Stimulated activated CD4-positive, alpha-beta T cell treated with anti-CD3 and anti-CD28 coated beads, Interleukin-12 subunit alpha, Interleukin-12 subunit beta, amount 100 ng/mL, for 4 hours (primary cell): ENCODE results near the gene FOSB.

Experiments used
- DNase-seq: peaks from one replicate; pipeline ENCODE4 v3.0.0-alpha.2; 2020

The FOSB gene

DNA sequence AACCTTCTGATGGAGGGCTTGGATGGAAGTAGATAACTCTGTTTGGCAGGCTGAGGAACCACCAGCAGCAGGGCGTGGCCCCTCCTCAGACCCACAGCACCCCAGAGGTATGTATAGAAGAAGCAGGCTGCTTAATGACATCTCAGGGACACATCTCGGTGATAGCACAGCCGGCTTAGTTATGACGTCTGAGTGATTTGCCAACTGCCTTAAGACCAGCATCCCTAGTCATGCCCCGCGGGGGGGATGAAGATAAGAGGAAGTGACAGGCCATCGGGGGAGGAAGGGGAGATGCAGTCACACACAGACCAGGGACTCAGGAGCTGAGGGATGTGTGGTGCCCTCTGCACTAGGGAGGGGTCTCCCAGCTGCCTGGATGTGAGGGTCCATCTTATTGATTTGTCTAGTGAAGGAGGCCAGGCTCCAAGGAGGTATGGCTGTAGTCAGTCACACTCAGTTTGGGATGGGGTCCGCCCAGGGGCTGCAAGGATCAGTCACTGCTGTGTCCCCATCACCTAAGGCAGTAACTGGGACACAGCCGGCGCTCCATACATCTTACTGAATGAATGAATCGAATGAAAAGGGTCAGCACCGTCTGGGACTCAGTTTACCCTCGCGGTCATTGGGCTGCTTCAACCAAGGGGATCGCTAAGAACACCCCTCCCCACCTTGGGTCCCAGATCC lies 24.9 kb upstream of the FOSB start:
- DNase-seq = no peak

DNA sequence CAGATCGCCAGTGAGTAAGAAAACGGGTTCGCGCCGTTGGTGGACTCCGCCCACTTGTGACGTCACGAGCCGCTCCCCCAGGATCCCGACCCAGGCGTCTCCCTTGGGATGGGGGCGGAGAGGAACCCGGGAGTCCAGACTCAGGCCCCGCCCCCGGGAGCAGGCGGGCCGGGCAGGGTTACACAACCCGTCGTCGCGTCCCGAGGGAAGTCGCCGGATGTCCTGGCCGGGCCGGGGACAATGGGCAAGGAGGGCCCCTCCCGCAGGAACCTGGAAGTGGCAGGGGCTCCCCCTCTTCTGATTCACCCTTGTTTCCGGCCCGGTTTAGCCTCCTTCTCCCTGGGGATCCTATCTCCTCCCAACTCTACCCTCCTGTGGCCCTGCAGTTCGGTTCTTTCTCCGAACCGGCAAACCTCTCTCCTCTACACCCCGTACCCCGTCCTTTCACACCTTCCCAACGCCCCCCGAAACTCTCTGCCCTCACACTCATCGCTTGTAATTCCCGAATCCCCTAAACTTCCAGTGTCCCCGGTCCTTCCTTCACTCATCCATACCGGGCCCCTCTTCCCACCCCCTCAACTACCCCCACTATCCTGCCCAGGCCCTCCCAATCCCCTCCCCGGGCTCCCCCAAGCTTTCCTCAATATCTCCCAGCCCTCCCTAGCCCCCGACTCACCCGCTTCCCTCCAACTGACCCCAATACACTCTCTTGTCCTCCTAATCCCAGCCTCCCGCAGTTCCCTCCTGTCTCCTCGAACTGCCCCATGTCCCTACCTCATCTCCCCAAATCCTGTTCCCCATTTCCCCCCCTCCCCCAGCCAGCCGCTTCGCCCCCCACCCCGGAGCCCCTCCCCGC lies 24.1 kb upstream of the FOSB start:
- DNase-seq = peak; percentile 38

DNA sequence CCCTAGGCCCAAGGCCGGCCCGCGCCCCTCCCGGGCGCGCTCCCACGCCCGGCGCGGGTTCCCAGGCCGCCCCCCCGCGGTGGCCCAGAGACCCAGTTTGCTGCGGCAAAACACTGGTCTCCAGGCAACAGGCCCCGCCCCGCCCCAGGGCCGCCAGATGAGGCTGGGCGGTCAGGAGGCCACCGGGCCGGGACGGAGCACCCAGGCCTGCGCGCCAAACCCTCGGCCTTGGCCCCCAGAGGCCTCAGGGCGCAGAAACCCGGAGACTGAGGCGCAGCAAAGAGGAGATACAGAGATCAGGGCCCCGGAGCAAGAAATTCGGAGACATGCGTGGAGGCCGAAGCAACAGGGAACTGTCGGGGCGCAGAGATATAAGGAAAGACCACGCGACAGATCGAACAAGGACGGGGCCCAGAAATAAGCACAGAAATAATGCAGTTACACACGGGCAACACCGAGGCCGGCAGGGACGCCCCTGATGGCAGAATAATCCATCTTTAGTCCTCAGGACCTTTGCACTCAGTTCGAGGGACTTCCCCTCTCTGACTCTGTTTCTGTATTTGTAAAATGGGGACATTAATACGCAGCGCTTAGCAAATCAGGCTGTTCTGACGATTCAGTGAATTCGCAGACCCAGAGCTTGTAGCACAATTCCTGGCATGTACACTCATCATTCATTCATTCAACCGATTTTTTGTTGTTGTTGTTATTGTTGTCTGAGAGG lies 23.3 kb upstream of the FOSB start:
- DNase-seq = peak; percentile 70

DNA sequence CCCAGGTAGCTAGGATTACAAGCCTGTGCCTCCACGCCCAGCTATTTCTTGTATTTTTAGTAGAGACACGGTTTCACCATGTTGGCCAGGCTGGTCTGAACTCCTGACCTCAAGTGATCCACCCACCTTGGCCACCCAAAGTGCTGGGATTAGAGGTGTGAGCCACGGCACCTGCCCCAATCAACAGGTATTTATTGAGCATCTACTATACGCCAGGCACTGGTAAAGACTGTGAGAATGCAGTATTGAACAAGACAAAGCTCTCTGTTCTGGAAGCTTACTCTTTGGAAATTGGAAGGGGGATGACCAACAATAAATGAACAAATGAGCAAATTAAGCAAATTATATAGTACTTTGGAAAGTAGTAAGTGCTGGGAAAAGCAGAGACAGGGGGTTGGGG lies 22.7 kb upstream of the FOSB start:
- DNase-seq = no peak

DNA sequence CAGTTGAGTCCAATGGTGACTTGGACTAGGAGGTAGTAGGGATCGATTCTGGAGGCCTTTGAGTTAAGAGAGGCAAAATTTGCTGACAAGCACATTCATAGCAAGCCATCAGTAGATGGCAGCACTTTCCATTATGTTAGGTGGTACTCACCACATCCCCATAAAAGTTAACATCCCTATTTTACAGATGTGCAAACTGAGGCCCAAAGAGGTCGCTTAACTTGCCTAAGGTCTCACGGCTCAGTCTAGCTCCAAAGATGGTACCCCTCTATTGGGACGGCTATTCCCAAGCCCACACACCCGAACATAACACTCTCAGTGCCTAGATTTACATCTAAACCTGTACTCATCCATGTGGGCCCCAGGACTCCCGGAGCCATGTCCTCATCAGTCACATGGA lies 21.5 kb upstream of the FOSB start:
- no peak for DNase-seq

DNA sequence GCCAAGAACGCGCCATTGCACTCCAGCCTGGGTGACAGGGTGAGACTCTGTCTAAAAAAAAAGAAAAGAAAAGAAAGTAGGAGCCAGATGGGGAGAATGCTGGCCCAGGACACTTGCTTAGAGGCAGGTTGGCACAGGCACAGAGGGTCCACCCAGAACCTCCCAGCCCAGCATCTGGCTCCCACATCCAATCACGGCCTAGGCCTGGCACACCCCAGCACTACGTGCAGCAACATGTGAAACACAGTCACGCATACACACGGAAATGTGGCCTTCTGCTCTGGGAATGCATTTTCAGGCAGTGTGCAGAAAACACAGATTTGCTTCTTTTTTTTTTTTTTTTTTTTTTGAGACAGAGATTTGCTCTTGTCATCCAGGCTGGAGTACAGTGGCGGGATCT lies 20.9 kb upstream of the FOSB start:
- DNase-seq = no peak

DNA sequence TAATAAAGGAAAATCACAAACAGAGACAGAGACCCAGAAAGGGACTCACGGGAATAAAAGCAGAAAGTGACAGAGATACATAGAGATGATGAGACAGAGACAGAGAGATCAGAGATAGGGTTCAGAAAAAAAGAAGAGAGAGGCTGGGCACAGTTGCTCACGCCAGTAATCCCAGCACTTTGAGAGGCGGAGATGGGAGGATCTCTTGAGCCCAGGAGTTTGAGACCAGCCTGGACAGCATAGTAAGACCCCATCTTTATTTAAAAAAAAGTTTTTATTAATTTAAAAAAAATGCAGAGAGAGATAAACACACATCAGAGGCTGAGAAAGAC lies 19.4 kb upstream of the FOSB start:
- no peak for DNase-seq

DNA sequence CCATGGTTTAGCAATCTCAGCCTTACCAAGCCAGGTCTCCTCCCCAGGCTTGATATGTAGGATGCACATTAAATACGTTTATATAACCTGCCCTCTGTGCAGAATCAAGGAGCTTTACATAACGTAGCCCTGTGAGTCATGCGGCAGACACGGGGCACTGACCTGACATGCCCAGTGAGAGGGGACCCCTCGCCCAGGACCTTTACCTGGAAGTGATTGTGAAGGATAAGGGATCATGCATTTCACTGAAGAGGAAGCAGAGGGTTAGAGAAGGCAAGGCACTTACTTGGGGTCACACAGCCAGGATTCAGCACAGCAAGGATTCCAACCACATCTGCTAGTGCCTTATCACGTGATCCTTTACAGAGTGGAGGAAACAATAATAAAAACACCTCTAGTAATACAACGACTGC lies 18.9 kb upstream of the FOSB start:
- no peak for DNase-seq

DNA sequence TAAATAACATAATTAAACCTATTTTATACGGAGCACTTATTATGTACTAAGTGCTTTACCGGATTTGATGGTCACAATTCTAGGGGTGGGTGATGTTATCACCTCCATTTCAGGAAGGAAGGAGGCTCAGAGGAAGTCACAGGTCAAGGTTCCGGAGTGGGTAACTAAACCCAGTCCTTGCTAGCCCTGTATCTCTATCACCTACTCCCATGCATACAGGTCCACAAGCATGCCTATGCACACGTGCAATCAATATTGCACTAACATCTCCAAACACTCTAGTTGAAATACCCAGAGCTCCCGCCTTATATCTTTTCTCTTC lies 17.8 kb upstream of the FOSB start:
- DNase-seq = no peak

DNA sequence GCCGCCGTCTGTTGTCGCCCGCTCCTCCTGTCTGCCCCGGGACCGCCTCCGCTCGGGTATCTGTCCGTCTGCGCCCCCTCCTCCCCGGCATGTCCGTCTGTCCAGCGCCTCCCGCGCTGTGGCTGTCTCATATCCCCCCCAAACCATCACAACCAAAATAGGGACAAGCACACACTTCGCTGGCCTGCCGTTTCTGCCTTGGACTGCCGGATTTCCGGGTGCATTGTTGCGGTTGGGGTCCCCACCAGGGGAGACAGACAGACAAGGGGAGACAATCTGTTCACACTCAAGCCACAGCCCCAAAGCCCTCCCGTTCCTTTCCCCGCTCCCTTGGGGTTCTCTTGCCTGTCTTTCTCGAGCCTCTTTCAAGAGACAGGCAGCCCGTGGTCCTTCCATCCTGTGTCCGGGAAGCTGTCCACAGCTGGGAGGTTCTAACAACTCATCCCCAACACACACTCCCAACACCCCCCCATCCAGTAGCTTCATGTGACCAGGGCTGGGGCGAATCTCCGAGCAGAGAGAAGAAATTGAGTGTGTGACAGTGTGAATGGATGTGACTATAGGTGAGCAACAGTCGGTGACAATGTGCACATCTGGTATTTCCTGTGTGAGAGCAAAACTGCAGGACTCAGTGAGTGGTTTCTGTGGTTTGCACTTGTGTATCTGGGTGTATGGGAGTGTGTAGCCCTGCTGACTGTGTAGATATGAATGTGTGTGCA lies 16.5 kb upstream of the FOSB start:
- no peak for DNase-seq

DNA sequence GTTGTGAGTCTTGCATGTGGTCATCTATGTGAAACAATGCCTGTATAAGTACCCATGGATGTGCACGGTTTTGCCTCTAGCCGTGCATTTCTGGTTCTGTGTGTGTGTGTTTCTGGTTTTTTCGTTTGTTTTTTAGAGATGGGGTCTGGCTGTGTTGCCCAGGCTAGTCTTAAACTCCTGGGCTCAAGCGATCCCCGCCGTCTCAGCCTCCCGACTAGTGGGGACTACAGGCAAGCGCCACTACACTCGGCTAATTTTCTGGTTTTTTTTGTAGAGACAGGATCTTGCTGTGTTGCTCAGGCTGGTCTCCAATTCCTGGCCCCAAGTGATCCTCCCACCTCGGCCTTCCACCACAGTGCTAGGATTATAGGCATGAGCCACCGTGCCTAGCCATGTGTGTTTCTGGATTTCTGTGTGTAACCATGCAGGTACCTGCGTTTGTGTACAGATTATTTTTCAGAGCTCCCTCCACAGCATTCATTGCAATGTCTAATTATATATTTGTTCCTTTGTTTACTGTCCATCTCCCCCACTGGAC lies 15.9 kb upstream of the FOSB start:
- no peak for DNase-seq

DNA sequence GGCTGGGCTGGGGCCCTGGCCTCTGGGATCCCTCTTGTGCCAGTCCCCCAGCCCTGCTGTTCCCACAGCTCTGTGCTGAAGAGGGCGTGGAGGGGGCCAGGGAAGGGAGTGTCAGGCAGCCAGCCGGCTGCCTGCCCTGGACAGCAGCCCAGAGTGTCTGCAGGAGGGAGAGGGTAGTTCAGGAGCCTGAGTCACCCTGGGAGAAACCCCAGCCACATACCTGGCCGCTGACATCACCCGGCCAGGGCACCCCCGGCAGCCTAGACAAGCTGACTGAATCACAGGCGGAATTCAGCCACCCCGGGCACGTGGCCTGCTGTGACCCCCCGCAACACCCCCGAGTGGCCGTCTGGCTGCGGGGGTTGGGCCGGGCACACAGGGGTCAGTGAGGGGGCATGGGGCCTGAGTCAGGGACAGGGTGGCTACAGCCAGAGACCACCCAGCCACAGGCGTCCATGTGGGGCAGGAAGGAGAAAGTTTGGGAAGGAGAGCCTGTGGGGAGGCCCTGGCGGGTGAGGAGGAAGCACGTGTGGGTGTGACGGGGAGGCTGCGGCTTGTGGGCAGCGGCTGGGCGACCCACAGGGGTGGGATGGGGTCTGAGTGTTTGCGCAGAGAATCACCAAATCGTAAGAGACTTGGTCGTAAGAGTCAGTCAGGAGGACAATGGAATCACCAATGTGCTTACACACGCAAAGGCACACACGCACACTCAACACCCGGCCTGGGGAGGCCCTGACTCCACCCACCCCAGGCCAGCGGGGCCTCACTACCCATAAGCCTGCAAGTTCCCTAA lies 11.9 kb upstream of the FOSB start:
- DNase-seq = peak; percentile 32

DNA sequence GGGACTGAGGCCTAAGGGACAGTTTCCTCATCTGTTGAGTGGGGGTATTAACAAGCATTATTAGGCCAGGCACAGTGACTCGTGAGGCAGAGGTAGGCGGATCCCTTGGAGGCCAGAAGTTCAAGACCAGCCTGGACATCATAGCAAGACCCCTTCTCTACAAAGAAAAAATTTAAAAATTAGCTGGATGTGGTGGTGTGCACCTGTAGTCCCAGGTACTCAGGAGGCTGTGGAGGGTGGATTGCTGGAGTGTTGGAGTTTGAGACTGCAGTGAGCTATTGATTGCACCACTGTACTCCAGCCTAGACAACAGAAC lies 11.3 kb upstream of the FOSB start:
- DNase-seq = no peak

DNA sequence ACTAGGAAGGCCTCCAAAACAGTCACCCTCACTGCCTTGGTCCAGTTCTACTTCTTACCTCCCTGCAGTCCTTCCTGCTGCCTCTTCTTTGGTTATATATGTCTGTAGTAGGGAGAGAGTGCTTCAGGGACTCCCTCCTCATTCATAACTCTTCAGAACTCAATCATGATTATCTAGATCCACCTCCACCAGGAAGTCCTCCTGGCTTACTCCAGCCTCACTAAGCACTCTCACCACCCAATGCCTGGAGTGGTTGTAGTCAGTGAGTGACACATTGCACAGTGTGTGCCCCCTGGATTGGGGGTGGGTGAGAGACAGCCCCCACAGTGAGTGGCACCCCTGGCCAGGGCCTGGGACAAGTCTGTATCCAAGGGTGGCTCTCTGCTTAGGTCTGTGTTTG lies 10.0 kb upstream of the FOSB start:
- no peak for DNase-seq

DNA sequence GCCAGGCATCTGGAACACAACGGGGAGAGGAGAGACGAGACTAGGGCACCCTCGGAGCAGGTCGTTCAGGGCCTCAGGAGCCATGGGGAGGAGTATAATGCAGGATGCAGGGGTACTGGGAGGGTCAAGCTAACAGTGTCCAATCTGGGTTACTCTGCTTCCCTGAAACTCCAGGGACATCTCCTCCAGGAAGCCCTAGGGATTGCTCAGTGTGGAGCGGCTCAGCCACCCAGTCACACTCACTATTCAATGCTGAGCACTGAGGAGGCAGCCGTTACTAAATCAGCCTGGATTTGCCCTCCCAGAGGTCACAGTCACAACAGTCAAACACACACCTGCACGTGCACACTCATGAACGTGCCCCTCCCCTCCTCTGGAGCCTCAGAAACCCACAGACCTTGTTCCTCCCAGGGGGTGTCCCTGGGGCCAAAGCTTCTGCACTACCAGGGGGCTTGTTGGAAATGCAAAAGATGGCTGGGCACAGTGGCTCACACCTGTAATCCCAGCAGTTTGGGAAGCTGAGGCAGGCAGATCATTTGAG lies 6.9 kb upstream of the FOSB start:
- no peak for DNase-seq

DNA sequence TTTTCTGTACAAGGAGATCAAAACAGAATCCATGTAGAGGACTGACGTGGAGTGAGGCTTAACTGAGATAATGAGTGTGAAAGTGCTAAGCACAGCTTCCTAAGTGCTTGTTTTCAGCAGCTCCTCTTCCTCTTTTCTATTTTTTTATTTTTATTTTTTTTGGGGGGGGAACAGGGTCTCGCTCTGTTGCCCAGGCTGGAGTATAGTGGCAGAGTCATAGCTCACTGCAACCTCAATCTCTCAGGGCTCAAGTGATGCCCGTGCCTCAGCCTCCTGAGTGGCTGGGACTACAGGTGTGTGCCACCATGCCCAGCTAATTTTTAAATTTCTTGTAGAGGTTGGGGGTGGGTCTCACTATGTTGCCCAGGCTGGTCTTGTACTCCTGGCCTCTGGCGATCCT lies 5.6 kb upstream of the FOSB start:
- no peak for DNase-seq

DNA sequence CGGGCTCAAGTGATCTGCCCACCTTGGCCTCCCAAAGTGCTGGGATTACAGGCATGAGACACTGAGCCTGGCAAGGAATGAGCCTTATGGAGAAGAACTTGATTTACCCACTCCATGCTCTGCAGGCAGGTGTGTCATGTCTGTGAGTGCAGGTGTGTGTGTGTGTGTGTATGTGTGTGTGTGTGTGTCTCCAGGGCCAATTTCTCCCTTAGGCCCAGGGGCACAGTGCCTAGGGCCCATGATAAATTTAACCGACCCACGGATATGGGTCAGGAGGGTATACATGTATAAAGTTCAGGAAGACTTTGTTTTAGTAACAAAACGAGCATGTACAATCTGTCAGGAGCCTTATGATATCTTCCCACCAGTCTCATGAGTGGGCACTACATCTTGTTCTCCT lies 4.6 kb upstream of the FOSB start:
- DNase-seq = no peak

DNA sequence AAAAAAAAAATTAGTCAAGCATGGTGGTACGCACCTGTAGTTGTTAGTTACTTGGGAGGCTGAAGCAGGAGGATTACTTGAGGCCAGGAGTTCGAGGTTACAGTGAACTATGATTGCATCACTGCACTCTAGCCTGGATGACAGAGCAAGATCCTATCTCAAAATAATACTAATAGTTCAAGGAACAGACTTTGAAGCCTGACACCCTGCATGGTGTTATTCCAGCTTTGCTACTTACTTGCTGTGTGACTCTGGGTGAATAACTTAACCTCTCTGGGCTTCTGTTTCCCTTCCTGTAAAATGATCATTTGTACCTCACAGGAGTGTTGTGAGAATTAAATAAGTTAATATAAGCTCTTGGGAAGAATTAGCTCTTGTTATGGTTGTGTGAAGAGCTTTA lies 3.5 kb upstream of the FOSB start:
- no peak for DNase-seq

DNA sequence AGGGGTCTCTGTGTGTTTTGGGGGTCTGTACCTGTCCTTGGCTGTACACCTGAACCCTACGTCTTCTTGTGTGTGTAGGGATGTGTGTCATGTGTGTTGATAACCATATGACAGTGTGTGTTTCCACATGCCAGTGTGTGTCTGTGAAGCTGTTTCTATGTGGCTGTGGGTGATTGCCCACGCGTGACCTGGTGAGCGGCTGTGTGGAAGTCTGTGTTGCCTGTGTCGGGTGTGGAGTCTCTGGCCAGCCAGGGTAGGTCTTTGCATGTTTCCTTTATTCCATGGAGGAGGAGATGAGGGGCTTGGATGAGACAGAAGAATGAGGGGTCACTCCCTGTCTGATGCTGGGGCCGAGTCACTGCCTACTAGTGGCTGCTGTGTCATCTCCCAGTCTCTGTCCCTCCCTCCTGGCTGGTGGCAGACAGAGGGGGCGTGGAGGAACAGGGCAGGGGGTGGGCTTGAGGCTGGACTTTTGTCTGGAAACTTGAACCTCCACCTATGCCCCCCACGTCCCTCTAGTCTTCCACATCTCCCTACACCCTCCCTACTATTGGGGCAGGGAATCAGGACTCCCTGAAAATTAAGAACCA lies 2.8 kb upstream of the FOSB start:
- no peak for DNase-seq

DNA sequence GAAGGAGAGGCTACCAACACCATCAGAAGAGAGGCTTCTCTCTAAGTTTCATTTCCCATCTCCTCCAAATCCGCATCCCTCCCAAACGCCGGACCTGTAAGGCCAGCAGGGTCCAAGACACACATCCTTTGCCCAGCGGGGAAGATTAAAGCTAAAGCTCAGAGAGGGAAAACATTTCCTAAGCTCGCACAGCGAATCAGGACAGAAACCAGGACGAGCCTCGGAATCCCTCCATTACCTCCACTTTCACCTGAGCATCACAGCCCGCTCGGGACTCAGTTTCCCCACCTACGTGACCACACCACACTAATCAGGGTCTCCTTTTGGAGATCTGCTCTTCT lies 711 bp upstream of the FOSB start:
- DNase-seq = no peak

DNA sequence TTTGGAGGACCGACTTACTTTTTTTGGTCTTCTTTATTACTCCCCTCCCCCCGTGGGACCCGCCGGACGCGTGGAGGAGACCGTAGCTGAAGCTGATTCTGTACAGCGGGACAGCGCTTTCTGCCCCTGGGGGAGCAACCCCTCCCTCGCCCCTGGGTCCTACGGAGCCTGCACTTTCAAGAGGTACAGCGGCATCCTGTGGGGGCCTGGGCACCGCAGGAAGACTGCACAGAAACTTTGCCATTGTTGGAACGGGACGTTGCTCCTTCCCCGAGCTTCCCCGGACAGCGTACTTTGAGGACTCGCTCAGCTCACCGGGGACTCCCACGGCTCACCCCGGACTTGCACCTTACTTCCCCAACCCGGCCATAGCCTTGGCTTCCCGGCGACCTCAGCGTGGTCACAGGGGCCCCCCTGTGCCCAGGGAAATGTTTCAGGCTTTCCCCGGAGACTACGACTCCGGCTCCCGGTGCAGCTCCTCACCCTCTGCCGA lies 409 bp downstream of the FOSB start:
- DNase-seq = peak; percentile 23

DNA sequence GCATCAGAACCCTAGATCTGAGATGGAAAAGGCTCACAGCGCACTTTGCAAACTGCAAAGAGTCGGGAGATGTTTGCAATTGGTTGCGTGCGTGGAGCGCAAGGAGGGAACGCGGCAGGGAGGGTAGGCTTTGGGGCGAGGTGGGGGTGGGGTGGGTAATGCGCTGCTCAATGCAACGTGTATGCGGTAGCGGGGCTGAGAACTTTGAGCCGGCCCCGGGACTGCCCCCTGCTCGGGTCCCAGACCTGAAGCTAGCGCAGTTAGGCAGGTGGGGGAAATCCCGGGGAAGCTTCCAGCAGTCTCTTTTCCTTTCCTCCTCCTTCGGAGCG lies 971 bp downstream of the FOSB start:
- no peak for DNase-seq
